GM18861 (cell line): ENCODE results near the gene CMC4.
A peak's percentile ranks its signal among the peaks of the same experiment; 100 is the strongest.

Source experiments
- ATAC-seq: cut with Tn5 transposase; IDR thresholded peaks from one replicate; pipeline ENCODE4 v1.9.1; 2021; ENCODE audit not compliant: unreplicated experiment

CMC4 gene, protein sequence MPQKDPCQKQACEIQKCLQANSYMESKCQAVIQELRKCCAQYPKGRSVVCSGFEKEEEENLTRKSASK

DNA sequence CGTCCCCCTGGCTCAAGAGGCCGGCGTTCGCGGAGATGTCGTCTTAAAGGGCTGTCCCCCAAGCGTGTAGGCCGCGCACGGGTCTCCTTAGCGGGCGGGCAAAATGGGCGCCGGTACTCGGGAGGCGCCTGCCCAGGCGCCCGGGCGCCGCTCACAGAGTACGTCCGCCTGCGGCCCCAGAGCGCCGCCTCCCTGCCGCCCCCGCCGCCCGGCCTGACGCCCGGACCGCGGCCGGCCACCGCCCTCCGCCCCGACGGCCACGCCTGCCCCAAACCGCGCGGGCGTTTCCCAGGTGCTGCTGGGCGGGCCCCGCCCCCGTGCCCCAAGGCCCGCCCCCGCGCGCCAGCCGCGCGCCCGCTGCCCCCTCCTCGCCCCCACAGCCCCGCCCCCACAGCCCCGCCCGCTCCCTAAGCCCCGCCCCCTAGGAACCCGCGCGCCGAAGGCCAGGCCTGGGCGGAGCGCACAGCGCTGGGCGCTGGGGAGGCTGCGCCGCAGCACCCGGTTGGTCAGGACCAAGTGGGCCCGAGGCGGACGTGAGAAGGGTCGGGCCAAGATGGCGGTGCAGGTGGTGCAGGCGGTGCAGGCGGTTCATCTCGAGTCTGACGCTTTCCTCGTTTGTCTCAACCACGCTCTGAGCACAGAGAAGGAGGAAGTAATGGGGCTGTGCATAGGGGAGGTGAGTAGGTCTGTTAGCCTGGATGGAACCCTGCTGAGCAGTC lies at the start of gene CMC4, which contains the start of the genes BRCC3 and MTCP1:
Gene CMC4 (minus strand): TSS at position 162 of the 719 bp plus-strand sequence. CDS start 7,113 bp downstream, outside the sequence.
Gene BRCC3 (plus strand): TSS at position 534 of the 719 bp plus-strand sequence. CDS start 20 bp downstream, at position 554.
Gene MTCP1 (minus strand): TSS at position 162 of the 719 bp plus-strand sequence. CDS start 5,126 bp downstream, outside the sequence.
- peak; percentile 78 for ATAC-seq

- ATAC-seq, result no peak
Observed at GRCh38 chrX:155115174-155115819, 44.4 kb upstream of the CMC4 start.

DNA sequence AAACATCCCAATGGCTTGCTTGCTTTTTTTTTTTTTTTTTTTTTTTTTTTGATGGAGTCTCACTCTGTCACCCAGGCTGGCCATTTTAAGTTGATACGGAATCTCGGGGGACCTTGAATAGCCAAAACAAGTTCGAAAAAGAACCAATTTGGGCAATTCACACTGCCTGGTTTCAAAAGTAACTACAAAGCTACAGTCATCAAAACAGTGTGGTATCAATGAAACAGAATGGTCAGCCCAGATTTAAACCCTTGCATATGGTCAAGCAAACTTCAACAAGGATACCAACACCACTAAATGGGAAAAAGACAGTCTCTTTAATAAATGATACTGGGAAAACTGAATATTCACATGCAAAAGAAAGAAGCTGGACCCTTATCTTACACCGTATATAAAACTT lies 42.2 kb upstream of the CMC4 start:
- no peak for ATAC-seq

- ATAC-seq, result no peak
Observed at GRCh38 chrX:155112171-155112570, 41.2 kb upstream of the CMC4 start.

GRCh38 chrX:155108427-155108826 lies 37.5 kb upstream of the CMC4 start:
- no peak for ATAC-seq

DNA sequence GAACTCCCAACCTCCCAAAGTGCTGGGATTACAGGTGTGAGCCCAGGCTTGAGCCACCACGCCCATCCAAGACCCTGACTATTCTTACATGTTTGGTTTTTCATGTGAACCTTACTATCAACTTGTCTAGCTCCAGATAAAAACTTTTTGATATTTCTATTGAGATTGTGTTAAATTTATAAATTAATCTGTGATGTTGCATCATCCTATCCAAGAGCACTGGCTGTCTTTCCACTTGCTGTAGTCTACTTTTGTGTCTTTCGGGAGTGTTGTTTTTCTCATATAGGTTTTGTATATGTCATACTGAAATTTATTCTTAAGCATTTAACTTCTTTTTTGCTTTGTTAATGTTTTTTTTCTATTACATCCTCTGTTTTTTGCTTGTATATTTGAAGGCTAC lies 35.0 kb upstream of the CMC4 start:
- no peak for ATAC-seq

GRCh38 chrX:155094468-155095061 lies 23.6 kb upstream of the CMC4 start:
- peak; percentile 83 for ATAC-seq

DNA sequence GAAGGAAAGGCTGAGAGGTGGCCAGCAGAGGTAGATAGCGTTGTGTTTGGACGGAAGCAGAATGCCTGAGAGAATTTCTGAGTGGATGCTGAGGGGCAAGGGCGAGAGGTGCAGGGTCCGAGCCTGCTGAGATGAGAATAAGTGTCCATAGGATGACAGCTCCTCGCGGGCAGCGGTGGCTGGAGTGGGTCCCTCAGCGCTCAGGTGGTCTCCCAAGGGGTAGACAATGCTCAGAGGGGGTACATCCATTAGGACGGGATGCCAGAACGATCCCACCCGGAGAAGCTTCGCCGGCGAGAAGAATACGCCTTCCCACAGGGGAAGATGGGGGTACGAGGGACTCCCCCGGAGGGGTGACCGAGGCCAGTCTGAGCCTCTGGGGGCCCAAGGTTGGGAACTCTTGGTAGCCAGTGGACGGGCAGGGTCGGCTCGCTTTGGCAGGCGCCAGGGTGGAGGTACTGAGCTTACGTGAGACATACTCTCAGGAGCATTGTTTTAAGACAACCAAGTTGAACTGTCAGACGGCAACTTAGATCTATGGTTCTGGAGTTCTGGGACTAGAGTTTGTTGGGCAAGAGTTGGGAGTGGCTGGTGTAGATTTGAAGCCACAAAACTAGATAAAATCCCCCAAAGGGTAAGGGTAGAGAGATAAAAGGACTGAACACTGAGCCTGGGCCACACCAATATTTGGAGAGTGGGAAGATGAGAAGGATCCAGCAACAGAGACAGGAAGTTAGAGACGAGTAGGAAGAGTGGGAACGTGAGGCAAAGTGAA lies 16.2 kb upstream of the CMC4 start:
- no peak for ATAC-seq

DNA sequence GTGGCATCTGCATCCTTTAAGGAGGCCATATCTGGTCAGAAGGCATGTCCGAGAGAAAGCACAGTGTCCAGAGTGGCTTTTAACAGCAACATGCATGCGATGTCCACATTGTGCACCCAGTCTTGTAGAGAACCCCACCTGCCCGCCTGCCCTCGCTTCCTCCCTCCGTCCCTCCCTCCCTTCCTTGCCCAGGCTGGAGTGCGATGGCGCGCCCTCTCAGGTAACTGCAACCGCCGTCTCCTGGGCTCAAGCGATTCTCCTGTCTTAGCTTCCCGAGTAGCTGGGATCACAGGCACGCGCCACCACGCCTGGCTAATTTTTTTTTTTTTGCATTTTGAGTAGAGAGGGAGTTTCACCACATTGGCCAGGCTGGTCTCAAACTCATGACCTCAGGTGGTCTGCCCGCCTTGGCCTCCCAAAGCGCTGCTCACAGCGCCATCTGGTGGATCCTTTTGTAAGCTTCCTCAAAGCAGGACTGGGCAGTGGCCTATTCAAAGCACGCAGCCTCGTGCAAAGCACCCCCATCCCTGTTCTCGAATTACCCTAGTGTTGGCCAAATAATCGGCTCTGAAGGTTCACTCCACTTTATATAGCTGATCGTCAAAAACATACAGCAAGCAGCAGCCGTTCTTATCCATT lies 15.4 kb upstream of the CMC4 start:
- ATAC-seq, result no peak

- ATAC-seq, result peak; percentile 4
Observed at GRCh38 chrX:155071694-155072280, 851 bp upstream of the CMC4 start.

- peak; percentile 1 for ATAC-seq
Observed at GRCh38 chrX:155070663-155070974, 317 bp downstream of the CMC4 start.

DNA sequence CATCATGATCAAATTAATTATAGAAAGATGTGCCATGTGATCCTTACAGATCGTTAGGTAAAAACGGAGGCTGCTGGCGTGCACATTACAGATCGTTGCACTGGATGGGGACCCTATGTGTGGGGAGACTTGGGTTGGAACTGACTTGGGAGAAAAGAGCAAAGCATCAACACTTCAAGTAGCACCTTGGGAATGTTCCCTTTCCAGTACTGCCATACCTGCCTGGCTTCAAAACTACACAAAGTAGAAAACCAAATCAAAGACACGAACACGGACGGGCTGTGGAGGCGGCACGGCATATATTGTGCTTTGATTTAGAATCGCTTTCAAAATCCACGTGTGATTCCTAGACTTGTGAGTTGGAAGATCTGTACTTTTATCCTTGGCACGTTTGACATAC lies 898 bp downstream of the CMC4 start:
- ATAC-seq, result no peak

DNA sequence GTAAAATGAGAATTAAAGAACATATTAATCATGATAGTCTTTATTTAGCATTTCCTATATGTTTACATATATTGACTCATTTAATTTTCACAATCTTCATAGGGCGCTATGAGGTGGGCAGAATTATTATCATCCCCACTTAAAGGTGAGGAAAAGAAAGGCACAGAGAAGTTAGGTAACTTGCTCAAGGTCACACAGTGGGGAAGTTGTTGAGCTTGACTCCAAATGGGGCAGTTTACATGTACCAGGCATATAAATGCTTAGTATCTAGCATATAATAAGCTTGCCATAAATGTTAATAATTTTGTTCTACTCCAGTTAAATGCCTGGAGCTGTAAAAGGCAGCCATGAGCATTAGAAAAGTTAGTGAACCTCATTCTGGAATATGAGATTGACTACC lies 1.5 kb downstream of the CMC4 start:
- ATAC-seq, result no peak

- ATAC-seq, result no peak
Observed at GRCh38 chrX:155068165-155068564, 2.8 kb downstream of the CMC4 start.

- no peak for ATAC-seq
Observed at GRCh38 chrX:155065035-155065734, 5.8 kb downstream of the CMC4 start.

- ATAC-seq, result no peak
Observed at GRCh38 chrX:155061760-155062159, 9.2 kb downstream of the CMC4 start.

- ATAC-seq, result peak; percentile 81
Observed at GRCh38 chrX:155056877-155057792, 13.8 kb downstream of the CMC4 start.

DNA sequence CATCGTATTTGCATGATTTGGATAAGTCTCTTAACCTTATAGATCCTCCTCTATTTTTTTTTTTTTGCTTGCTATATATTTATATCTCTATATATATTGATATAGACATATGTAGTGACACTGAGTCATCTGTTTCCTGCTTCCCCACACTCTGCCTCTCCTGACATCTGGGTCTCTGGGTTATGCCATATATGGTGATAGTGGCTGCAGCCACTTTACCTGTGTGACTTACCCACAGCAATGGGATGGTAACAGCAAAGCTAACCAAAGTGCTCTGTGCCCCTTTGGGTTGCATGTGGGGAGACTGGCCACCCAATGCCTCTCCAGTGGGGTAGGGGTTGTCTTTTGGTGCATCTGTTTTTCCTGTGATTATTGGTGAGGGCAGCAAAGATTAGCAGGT lies 14.5 kb downstream of the CMC4 start:
- no peak for ATAC-seq

- ATAC-seq, result no peak
Observed at GRCh38 chrX:155055494-155055893, 15.4 kb downstream of the CMC4 start.
